Heart right ventricle (tissue), 16 donors: ENCODE data around the gene TACR1. TPM values are rescaled to one million over a fixed set of nuclear protein-coding genes. Genes with fewer than 3 reads are reported as not detected.

ENCODE experiments used
- ATAC-seq, 8 donors: fragments of 200-7000 bp; cut with Tn5 transposase; one replicate each; pipeline ENCODE4 v1.9.1; 2020; ENCODE audit warnings: mild to moderate bottlenecking in 8 of 8, moderate library complexity in 8 of 8, moderate number of reproducible peaks in 1 of 8
- DNase-seq, 2 donors: peaks; one replicate each; pipeline ENCODE4 v3.0.0-alpha.2; 2020
- H3K27ac ChIP-seq, 10 donors: fragments of 200-600 bp; sonication (generic) in 2 of 10; one replicate each; pipeline versions ENCODE4 v1.5.0 to v1.8.0; 2020 to 2022; ENCODE audit warnings: mild to moderate bottlenecking in 3 of 10
- H3K27me3 ChIP-seq, 7 donors: fragments of 200-600 bp; one replicate each; pipeline ENCODE4 v1.8.0; 2021 to 2022; ENCODE audit warnings: mild to moderate bottlenecking in 2 of 7
- H3K36me3 ChIP-seq, 9 donors: fragments of 200-600 bp; sonication (generic) in 1 of 9; one replicate each; pipeline versions ENCODE4 v1.5.0 to v1.8.0; 2020 to 2022; ENCODE audit warnings: mild to moderate bottlenecking in 2 of 9
- H3K4me1 ChIP-seq, 9 donors: fragments of 200-600 bp; sonication (generic) in 1 of 9; one replicate each; pipeline versions ENCODE4 v1.5.0 to v1.8.0; 2020 to 2022; ENCODE audit warnings: mild to moderate bottlenecking in 4 of 9
- H3K4me3 ChIP-seq, 10 donors: fragments of 200-600 bp; sonication (generic) in 2 of 10; one replicate each; pipeline versions ENCODE4 v1.5.0 to v1.8.0; 2020 to 2022; ENCODE audit warnings: mild to moderate bottlenecking in 7 of 10, moderate library complexity in 2 of 10
- H3K9me3 ChIP-seq, 11 donors: fragments of 200-600 bp in 10 of 11; sonication (generic) in 2 of 11; one replicate each; pipeline versions ENCODE4 v1.5.0 to v1.8.0; 2013 to 2022; ENCODE audit warnings: mild to moderate bottlenecking in 2 of 11, control low read depth in 1 of 11, moderate library complexity in 1 of 11
- WGBS, 2 donors: extraction: QIAGEN DNeasy Blood & Tissue Kit; methylation state at CpG; one replicate each; pipeline ENCODE4 v1.1.7; 2013; ENCODE audit warnings: inconsistent platforms in 1 of 2; 5-methylcytosine and 5-hydroxymethylcytosine counted together
- intact Hi-C, 10 donors: fragments of 100-400 bp; cut with DNase I; formaldehyde crosslinking; loops; one replicate each; pipeline versions ENCODE4 v1.11.1 to v1.14.2; 2022
- polyA plus RNA-seq, 2 donors: library from polyadenylated mRNA; stranded (reverse); fragments of 200-250 nt; gene quantifications; one replicate each; pipeline ENCODE4 v1.2.3, GENCODE V29; 2013
- total RNA-seq, 10 donors: library from RNA; stranded (reverse); fragmentation: NEBNext Ultra II Directional in 3 of 10; extraction: Animal tissue kit (Norgen Biotek cat#: 25700) in 3 of 10; gene quantifications; one replicate each; pipeline versions ENCODE4 v1.2.1 to v1.2.4, GENCODE V29; 2021 to 2023
- TF ChIP-seq, protein P1 (sequence below), 9 donors: fragments of 200-600 bp; sonication (generic) in 2 of 9; IDR thresholded peaks; one replicate each; pipeline versions ENCODE4 v1.5.0 to v1.8.0; 2021 to 2022; ENCODE audit warnings: antibody characterized with exemption in 9 of 9, mild to moderate bottlenecking in 5 of 9, moderate library complexity in 1 of 9
- donor health status: Arrhythmogenic right ventricular cardiomyopathy.
- donor health status: ischemic (EF 13 %, LVEDD 7.1; RV severe dilation, severe dysfunction).
- donor health status: healthy with polysubstance abuse.
- donor health status: DM: no; HTN: yes; CAD: no.
- donor health status: DM: no; HTN: no; CAD: no.
- donor health status: ischemic (EF 25% LVEDD 6.9; RV normal size, moderate dysfunction).
- donor health status: ischemic (EF 25% LVEDD 5.7; RV mildly dilated, moderate dysfunction).
- donor health status: healthy.
- donor health status: DM: yes; HTN: yes; CAD: no.
- donor health status: Ischemic cardiomyopathy.
- donor health status: ischemic (EF 35%, LVEDD 5.7; RV mildly dilated, moderate dysfunction).
- donor health status: nonischemic (EF 11% LVEDD 7.7; RV severe dilation, severe dysfunction).
- donor health status: DM: yes; HTN: yes; CAD: no.
- donor health status: PGD.
- donor health status: ischemic (EF 29% LVEDD 5.4; RV normal size, mild dysfunction).
- donor health status: nonischemic (EF 23%, LVEDD 6.1; RV moderate dilation, normal function).

The TACR1 gene
- total and polyA plus RNA-seq, 12 donors: 0.06 to 0.38 (median 0.17) TPM; not detected in 3

DNA sequence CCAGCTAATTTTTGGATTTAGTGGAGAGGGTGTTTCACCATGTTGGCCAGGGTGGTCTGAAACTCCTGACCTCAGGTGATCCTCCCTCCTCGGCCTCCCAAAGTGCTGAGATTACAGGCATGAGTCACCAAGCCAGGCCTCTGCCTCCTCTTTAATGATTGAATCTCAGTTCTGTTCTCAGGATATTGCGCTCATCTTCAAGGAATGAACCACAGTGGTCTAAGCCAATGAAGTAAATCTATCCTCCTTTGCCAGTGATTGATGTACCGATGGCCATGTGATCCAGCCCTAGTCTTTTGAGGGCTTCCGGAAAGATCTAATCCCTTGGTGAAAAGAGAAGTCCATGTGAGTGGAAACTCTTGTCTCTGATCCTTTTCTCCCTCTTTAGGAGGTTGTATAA lies 192.3 kb downstream of the TACR1 start:
- Histone ChIP-seq H3K4me1 (no peaks in the 10 kb centered on the region), H3K36me3 (no peaks in the 10 kb centered on the region), H3K9me3 (peaks cover 0 to 6% (median 0%) of the 10 kb centered on the region in 11 donors), H3K4me3 (no peak overlapping the region), H3K27ac (no peak overlapping the region), H3K27me3 (no peaks in the 10 kb centered on the region)
- WGBS, 2 donors: 94 to 96% methylated on average over 4 of the region's 4 CpGs
- no peak for ATAC-seq
- no peak for DNase-seq
- TF ChIP-seq, protein P1, sequence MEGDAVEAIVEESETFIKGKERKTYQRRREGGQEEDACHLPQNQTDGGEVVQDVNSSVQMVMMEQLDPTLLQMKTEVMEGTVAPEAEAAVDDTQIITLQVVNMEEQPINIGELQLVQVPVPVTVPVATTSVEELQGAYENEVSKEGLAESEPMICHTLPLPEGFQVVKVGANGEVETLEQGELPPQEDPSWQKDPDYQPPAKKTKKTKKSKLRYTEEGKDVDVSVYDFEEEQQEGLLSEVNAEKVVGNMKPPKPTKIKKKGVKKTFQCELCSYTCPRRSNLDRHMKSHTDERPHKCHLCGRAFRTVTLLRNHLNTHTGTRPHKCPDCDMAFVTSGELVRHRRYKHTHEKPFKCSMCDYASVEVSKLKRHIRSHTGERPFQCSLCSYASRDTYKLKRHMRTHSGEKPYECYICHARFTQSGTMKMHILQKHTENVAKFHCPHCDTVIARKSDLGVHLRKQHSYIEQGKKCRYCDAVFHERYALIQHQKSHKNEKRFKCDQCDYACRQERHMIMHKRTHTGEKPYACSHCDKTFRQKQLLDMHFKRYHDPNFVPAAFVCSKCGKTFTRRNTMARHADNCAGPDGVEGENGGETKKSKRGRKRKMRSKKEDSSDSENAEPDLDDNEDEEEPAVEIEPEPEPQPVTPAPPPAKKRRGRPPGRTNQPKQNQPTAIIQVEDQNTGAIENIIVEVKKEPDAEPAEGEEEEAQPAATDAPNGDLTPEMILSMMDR (IDR thresholded peaks at IDR 0.05): no peak
- intact Hi-C loops: no loop called here

GRCh38 chr2:75006041-75006440 lies 193.3 kb downstream of the TACR1 start:
- H3K4me3 ChIP-seq: no peak overlapping the region
- H3K9me3 ChIP-seq: peaks cover 0 to 6% (median 0%) of the 10 kb centered on the region in 11 donors
- DNase-seq (no peak), ATAC-seq (no peak)
- TF ChIP-seq, protein P1 (IDR thresholded peaks at IDR 0.05): no peak
- H3K4me1 ChIP-seq: no peaks in the 10 kb centered on the region
- H3K27ac ChIP-seq: no peak overlapping the region
- no peaks in the 10 kb centered on the region for H3K27me3 ChIP-seq
- no peaks in the 10 kb centered on the region for H3K36me3 ChIP-seq
- intact Hi-C loops: no loop called here

DNA sequence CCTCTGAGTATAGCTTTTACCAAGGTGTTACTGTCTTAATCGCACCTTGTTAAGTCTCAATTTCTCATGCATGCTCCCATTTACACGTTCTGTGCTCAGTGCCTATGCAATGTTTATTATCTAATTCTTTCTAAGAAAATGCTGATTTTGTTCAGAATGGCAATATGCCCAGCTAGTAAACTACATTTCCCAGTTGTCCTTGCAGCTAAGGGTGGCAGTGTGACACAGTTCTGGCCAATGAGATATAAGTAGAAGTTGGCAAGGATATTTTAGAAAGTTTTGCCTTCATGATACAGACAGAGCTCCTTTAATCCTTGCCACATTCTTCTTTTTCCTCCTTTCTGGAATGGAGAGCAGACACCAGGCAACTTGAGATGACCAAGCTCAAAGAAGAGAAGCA lies 195.5 kb downstream of the TACR1 start:
- no peaks in the 10 kb centered on the region for H3K36me3 ChIP-seq
- TF ChIP-seq, protein P1 (IDR thresholded peaks at IDR 0.05): no peak
- 69 to 76% methylated on average over 2 of the region's 2 CpGs for WGBS, 2 donors
- intact Hi-C loops: no loop called here
- no peak overlapping the region for H3K4me3 ChIP-seq
- no peaks in the 10 kb centered on the region for H3K4me1 ChIP-seq
- no peak for ATAC-seq
- H3K27me3 ChIP-seq: no peaks in the 10 kb centered on the region
- no peak overlapping the region for H3K27ac ChIP-seq
- peaks cover 0 to 12% (median 0%) of the 10 kb centered on the region in 11 donors for H3K9me3 ChIP-seq
- DNase-seq: no peak

DNA sequence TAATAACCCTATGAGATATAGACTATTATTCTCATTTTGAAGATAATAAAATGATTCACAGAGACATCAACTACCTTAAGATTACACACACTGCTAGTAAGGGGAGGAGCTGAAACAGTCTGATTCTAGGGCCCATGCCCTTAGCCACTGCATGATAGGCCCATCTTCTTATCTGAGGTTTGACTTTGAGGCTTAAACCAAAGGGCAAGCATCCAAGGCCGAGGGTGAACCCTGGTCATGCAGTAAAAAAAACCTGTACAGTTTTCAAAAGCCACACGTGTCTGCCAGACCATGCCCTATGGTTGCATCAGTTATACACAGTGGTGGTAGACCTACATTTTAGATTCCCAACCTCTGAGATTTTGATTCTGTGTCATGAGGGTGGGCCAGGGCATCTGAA lies 196.0 kb downstream of the TACR1 start:
- Histone ChIP-seq H3K27me3 (no peaks in the 10 kb centered on the region), H3K4me1 (no peaks in the 10 kb centered on the region), H3K27ac (no peak overlapping the region), H3K9me3 (peaks cover 0 to 17% (median 3%) of the 10 kb centered on the region in 11 donors), H3K4me3 (no peak overlapping the region), H3K36me3 (no peaks in the 10 kb centered on the region)
- 43 to 51% methylated on average over 2 of the region's 2 CpGs for WGBS, 2 donors
- TF ChIP-seq, protein P1 (IDR thresholded peaks at IDR 0.05): no peak
- intact Hi-C loops: no loop called here
- ATAC-seq (no peak), DNase-seq (no peak)
